Esophagus (tissue), 2 donors: ENCODE data around the gene MCCD1. TPM values are rescaled to one million over a fixed set of nuclear protein-coding genes. Genes with fewer than 3 reads are reported as not detected.

Experiments used
- H3K27ac ChIP-seq, 2 donors: one replicate each; pipeline ENCODE4 v1.5.1; 2013; ENCODE audit warnings: low read depth in 2 of 2, mild to moderate bottlenecking in 2 of 2, inconsistent platforms in 1 of 2, low read length in 1 of 2, moderate library complexity in 1 of 2
- H3K27me3 ChIP-seq, 2 donors: one replicate each; pipeline ENCODE4 v1.6.1; 2013; ENCODE audit warnings: low read length in 2 of 2, control low read depth in 1 of 2, mild to moderate bottlenecking in 1 of 2; ENCODE audit not compliant: insufficient read depth in 2 of 2, control insufficient read depth in 1 of 2
- H3K36me3 ChIP-seq, 2 donors: one replicate each; pipeline ENCODE4 v1.6.1; 2013; ENCODE audit warnings: low read length in 1 of 2; ENCODE audit not compliant: control insufficient read depth in 2 of 2, insufficient read depth in 2 of 2
- H3K4me1 ChIP-seq, 2 donors: one replicate each; pipeline ENCODE4 v1.6.1; 2013; ENCODE audit warnings: low read length in 1 of 2; ENCODE audit not compliant: control insufficient read depth in 2 of 2, insufficient read depth in 2 of 2
- H3K4me3 ChIP-seq, 2 donors: one replicate each; pipeline ENCODE4 v1.5.1; 2013; ENCODE audit warnings: low read length in 2 of 2, mild to moderate bottlenecking in 2 of 2, low read depth in 1 of 2, moderate library complexity in 1 of 2
- H3K9me3 ChIP-seq, 2 donors: one replicate each; pipeline ENCODE4 v1.6.1; 2013; ENCODE audit warnings: mild to moderate bottlenecking in 2 of 2, low read depth in 1 of 2, low read length in 1 of 2, moderate library complexity in 1 of 2; ENCODE audit not compliant: control insufficient read depth in 2 of 2, insufficient read depth in 1 of 2
- WGBS, 2 donors: extraction: QIAGEN DNeasy Blood & Tissue Kit; methylation state at CpG; one replicate each; pipeline ENCODE4 v1.1.7; 2013; 5-methylcytosine and 5-hydroxymethylcytosine counted together
- polyA plus RNA-seq, 2 donors: library from polyadenylated mRNA; stranded (reverse); fragments of 200-250 nt; gene quantifications; one replicate each; pipeline ENCODE4 v1.2.3, GENCODE V29; 2013
- donor health status: healthy with polysubstance abuse.
- donor health status: Bipolar disorder and iron deficiency.

Gene MCCD1
- polyA plus RNA-seq, 2 donors, result not detected

GRCh38 chr6:31531162-31531561 is 2.4 kb downstream of the MCCD1 start:
- H3K27me3 ChIP-seq, result no peaks in the 10 kb centered on the region
- WGBS, 2 donors, result 85 to 87% methylated on average over 7 of the region's 7 CpGs
- no peak overlapping the region for H3K27ac ChIP-seq
- no peaks in the 10 kb centered on the region for H3K4me1 ChIP-seq
- no peak overlapping the region for H3K4me3 ChIP-seq
- H3K36me3 ChIP-seq, result peaks cover 9 to 36% of the 10 kb centered on the region in 2 donors
- no peaks in the 10 kb centered on the region for H3K9me3 ChIP-seq

GRCh38 chr6:31531771-31532643 is 3.2 kb downstream of the MCCD1 start:
- H3K9me3 ChIP-seq, result no peaks in the 10 kb centered on the region
- no peaks in the 10 kb centered on the region for H3K27me3 ChIP-seq
- no peaks in the 10 kb centered on the region for H3K4me1 ChIP-seq
- H3K36me3 ChIP-seq, result peaks cover 9 to 41% of the 10 kb centered on the region in 2 donors
- no peak overlapping the region for H3K4me3 ChIP-seq
- H3K27ac ChIP-seq, result no peak overlapping the region
- WGBS, 2 donors, result 69 to 75% methylated on average over 9 of the region's 9 CpGs

DNA sequence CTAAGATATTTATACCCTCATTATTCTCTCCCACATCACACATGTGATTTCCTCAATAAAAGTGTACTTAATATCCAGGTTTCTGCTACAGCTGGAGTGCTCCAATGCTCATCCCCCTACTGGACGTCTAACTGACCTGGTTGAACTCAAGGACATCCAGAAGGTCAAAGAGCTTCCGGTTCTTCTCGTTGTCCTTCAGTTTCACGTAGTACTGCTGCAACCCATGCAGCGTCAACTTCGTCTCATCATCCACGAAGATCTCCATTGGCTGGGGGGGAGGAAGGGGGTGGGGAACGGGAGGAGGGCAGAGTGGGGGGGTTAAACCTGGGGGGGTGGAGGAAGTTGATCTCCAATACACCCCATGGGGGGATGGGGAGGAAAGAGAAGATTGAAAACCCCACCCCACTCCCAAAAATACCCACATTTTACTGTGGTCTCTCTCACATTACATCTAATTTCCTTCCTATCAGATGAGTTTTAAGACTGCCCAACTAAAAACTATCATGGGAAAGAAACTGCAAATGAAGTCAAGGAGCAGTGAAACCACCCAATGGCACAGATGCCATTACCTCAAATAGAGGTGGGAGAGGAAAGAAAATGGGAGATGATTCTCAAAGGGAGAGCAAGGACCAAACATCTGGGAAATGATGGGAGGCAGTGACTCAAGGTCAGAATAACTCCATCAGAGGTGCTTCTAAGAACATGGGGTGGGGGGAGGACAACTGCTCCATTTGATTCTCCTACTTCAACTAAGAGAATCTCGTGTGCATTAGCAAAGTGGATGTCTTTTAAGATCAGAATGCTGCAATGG is 4.1 kb downstream of the MCCD1 start:
- H3K9me3 ChIP-seq, result no peaks in the 10 kb centered on the region
- 55 to 62% methylated on average over 9 of the region's 9 CpGs for WGBS, 2 donors
- no peak overlapping the region for H3K27ac ChIP-seq
- no peaks in the 10 kb centered on the region for H3K27me3 ChIP-seq
- no peak overlapping the region for H3K4me3 ChIP-seq
- no peaks in the 10 kb centered on the region for H3K4me1 ChIP-seq
- H3K36me3 ChIP-seq, result peaks cover 9 to 41% of the 10 kb centered on the region in 2 donors

DNA sequence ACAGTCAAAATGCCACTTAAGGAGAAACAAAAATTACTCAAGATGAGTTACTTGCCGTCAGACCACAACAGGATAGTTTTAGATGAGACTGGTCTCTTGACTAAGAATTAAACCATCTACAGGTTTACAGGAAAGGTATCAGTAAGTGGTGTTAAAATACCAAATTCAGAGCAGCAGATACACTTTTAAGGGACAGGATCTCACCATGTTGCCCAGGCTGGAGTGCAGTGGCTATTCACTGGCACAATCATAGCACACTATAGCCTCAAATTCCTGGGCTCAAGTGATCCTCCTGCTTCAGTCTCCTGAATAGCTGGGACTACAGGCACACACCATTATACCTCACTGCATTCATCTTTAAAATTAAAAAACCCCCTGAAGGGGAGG is 4.7 kb downstream of the MCCD1 start:
- H3K4me1 ChIP-seq, result no peaks in the 10 kb centered on the region
- no peaks in the 10 kb centered on the region for H3K27me3 ChIP-seq
- no peak overlapping the region for H3K4me3 ChIP-seq
- 79 to 84% methylated on average over 1 of the region's 1 CpG for WGBS, 2 donors
- no peaks in the 10 kb centered on the region for H3K9me3 ChIP-seq
- H3K27ac ChIP-seq, result no peak overlapping the region
- peaks cover 9 to 45% of the 10 kb centered on the region in 2 donors for H3K36me3 ChIP-seq

DNA sequence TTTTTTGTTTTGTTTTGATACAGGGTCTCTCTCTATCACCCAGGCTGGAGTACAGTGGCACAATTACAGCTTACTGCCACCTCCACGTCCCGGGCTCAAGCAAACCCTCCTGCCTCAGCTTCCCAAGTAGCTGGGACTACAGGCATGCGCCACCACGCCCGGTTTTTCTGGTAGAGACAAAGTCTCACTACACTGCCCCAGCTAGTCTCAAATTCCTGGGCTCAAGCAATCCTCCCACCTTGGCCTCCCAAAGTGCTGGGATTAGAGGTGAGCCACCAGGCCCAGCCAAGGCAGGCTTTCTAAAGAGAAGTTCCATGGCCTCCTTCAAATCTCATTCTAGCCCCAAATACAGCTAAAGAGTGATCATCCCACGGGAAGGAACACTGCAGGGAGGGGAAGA is 5.2 kb downstream of the MCCD1 start:
- 88 to 94% methylated on average over 6 of the region's 6 CpGs for WGBS, 2 donors
- Histone ChIP-seq H3K4me3 (no peak overlapping the region), H3K4me1 (no peaks in the 10 kb centered on the region), H3K27me3 (no peaks in the 10 kb centered on the region), H3K9me3 (no peaks in the 10 kb centered on the region), H3K27ac (no peak overlapping the region), H3K36me3 (peaks cover 9 to 47% of the 10 kb centered on the region in 2 donors)

DNA sequence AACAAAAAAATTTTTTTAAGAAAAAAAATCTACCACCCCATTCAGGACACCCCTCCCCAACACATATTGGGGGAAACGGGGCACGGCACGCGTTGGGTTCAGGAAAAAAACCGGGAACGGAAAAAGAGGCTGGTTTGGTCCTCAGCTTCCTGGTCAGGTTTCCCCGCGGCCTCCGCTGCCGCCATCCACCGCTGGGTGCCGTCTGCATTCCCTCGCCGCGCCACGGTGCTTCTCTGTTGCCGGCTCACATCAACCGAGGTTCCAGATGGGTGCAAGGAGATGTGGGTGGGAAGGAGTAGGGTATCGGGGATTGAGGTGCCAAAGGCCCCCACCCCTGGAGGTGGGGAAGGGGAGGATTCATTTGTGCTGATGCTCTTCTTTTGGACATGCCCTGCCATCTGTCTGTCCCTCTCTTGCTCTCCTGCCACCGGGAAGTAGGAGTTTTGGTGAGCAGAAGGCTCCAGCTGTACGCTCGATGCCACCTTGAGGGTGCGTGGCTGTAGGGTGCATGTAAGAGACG is 5.8 kb downstream of the MCCD1 start:
- Histone ChIP-seq H3K36me3 (peaks cover 12 to 52% of the 10 kb centered on the region in 2 donors), H3K9me3 (no peaks in the 10 kb centered on the region), H3K27ac (no peak overlapping the region), H3K4me3 (no peak overlapping the region), H3K4me1 (no peaks in the 10 kb centered on the region), H3K27me3 (no peaks in the 10 kb centered on the region)
- 89 to 92% methylated on average over 24 of the region's 24 CpGs for whole genome bisulfite sequencing, 2 donors

DNA sequence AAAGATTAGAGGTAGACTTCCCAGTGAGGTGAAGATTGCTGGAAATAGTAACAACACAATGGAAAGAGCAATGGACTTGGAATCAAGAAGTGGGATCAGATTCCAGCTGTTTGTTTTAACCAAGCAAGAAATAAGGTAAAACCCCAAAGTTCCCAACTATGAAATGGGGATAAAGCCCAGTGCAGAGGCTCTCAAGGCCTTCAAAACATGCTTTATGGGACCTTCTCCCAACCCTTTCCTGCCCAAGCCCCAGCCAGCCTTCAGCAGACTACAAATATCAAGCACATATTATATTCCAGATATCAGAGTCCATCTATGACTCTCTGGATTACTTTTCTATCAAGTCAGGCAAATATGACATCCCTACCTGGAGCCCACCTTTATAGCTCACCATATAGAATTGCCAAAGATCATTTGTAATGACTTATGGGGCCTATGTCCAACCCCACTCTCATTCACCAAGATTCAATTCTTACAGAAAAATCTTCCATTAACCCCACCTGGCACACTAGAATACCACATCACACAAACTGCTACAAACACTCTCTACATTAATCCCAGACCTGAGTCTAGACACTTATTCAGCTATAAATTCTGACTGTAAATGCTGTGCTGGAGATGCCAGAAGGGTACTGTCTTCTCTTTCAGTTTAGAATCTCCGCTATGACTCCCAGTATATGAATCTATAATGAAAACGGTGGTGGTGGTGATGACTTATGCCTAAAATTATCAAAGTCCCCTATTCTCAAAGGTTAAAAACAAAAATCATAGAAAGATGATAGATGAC is 7.0 kb downstream of the MCCD1 start:
- Histone ChIP-seq H3K27me3 (no peaks in the 10 kb centered on the region), H3K4me3 (no peak overlapping the region), H3K36me3 (peaks cover 13 to 51% of the 10 kb centered on the region in 2 donors), H3K9me3 (no peaks in the 10 kb centered on the region), H3K4me1 (peaks cover 0 to 3% of the 10 kb centered on the region in 2 donors), H3K27ac (no peak overlapping the region)
- 29 to 34% methylated on average over 2 of the region's 2 CpGs for WGBS, 2 donors

DNA sequence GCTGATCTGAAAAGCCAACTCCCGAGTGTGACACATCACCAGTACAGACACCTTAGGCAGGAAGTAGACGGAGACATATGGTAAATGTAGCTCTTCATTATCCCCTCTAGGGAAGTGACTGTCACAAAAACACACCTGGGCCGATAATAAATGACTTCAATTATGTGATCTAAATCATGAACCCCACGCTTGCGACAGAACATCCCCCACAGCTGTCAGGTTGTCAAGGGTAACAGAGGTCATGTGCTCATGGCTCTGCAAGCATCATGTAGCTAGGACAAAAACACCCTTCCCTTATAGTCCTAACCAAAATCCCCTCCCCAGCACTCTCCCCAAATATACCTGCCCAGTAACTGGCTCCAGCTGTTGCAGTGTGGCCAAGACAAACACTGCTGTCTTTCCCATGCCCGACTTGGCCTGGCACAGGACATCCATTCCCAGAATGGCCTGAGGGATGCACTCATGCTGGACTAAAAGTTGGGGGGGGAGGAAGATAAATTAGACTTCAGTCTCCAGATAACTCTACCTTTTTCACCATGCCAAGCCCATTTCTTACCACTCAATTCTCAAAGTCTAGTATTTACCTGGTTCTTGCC is 10.1 kb downstream of the MCCD1 start:
- WGBS, 2 donors, result 42 to 43% methylated on average over 6 of the region's 6 CpGs
- H3K4me3 ChIP-seq, result peak overlapping the region in 1 of 2 donors; percentile 26
- no peaks in the 10 kb centered on the region for H3K27me3 ChIP-seq
- H3K4me1 ChIP-seq, result peaks cover 0 to 3% of the 10 kb centered on the region in 2 donors
- peak overlapping the region in 1 of 2 donors; percentile 36 for H3K27ac ChIP-seq
- peaks cover 13 to 36% of the 10 kb centered on the region in 2 donors for H3K36me3 ChIP-seq
- no peaks in the 10 kb centered on the region for H3K9me3 ChIP-seq

DNA sequence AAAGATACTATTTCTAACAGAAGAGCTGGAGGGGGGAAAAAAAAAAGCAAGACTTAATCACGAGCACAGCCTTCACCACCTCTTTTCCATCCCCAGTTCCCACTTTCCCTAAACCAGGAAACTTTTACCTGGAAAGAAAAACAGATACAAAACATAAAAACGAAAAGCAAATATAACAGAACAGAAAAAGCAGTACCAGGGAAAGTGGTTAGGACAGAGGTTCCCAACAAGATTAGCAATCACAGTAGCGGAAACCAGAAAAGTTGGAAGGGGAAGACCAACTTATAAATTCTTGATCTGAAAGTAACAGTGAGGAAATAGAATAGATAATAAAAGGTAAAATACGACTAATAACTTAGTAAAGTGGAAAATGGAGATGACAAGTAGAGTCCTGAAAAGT is 11.9 kb downstream of the MCCD1 start:
- peaks cover 0 to 3% of the 10 kb centered on the region in 2 donors for H3K4me1 ChIP-seq
- no peaks in the 10 kb centered on the region for H3K9me3 ChIP-seq
- peaks cover 4 to 23% of the 10 kb centered on the region in 2 donors for H3K36me3 ChIP-seq
- H3K27me3 ChIP-seq, result no peaks in the 10 kb centered on the region
- peak overlapping the region; percentile 83 to 98 for H3K27ac ChIP-seq
- peak overlapping the region; percentile 70 to 94 for H3K4me3 ChIP-seq
- WGBS, 2 donors, result 8 to 10% methylated on average over 4 of the region's 4 CpGs
